NCI-H748 (cell line): ENCODE measurements around the gene RIMBP3C.
"Not testable (repeated sequence)": the region's sequence is repeated elsewhere in the genome, so short reads cannot be mapped to it uniquely, and the experiment has no call there.

Experiments
- DNase-seq: peaks from one replicate; lab custom pipeline; 2025; ENCODE audit not compliant: unreplicated experiment; lab: John Stamatoyannopoulos, UW

Gene RIMBP3C

GRCh38 chr22:21551361-21551760, at the start of gene RIMBP3C:
Gene RIMBP3C (minus strand): TSS chr22:21551461. CDS start chr22:21550976, 485 bp downstream.
- DNase-seq = not testable (repeated sequence)

GRCh38 chr22:21599053-21599893, 48.0 kb upstream of the RIMBP3C start:
- DNase-seq = no peak

GRCh38 chr22:21598302-21598701, 47.0 kb upstream of the RIMBP3C start:
- no peak for DNase-seq

GRCh38 chr22:21596356-21597135, 45.3 kb upstream of the RIMBP3C start:
- not testable (repeated sequence) for DNase-seq

- no peak for DNase-seq
Measured at GRCh38 chr22:21594865-21595452, 43.7 kb upstream of the RIMBP3C start.

- DNase-seq = no peak
Measured at GRCh38 chr22:21593406-21594232, 42.4 kb upstream of the RIMBP3C start.

GRCh38 chr22:21592422-21592821, 41.2 kb upstream of the RIMBP3C start:
- DNase-seq = no peak

- DNase-seq = no peak
Measured at GRCh38 chr22:21591695-21592094, 40.4 kb upstream of the RIMBP3C start.

- DNase-seq = no peak
Measured at GRCh38 chr22:21590809-21591641, 39.8 kb upstream of the RIMBP3C start.

- DNase-seq = no peak
Measured at GRCh38 chr22:21589396-21589795, 38.1 kb upstream of the RIMBP3C start.

GRCh38 chr22:21587803-21588611, 36.7 kb upstream of the RIMBP3C start:
- DNase-seq = no peak

- DNase-seq = no peak
Measured at GRCh38 chr22:21585389-21585788, 34.1 kb upstream of the RIMBP3C start.

- DNase-seq = no peak
Measured at GRCh38 chr22:21582801-21583740, 31.8 kb upstream of the RIMBP3C start.

GRCh38 chr22:21581009-21581713, 29.9 kb upstream of the RIMBP3C start:
- not testable (repeated sequence) for DNase-seq

GRCh38 chr22:21580623-21581007, 29.4 kb upstream of the RIMBP3C start:
- DNase-seq = not testable (repeated sequence)

GRCh38 chr22:21579474-21579851, 28.2 kb upstream of the RIMBP3C start:
- no peak for DNase-seq

- DNase-seq = no peak
Measured at GRCh38 chr22:21573750-21574494, 22.7 kb upstream of the RIMBP3C start.
